GM12874 (cell line): ENCODE data around the gene PROCA1.

Experiments
- CTCF ChIP-seq: IDR thresholded peaks from 2 replicates; pipeline ENCODE4 v1.5.1; 2011; ENCODE audit warnings: low read depth, mild to moderate bottlenecking, control low read depth, low read length, moderate library complexity; ENCODE audit not compliant: insufficient read depth

The PROCA1 gene

GRCh38 chr17:28689011-28689410 is 22.7 kb downstream of the PROCA1 start:
- TF ChIP-seq CTCF: no peak

- no peak for TF ChIP-seq CTCF
These were observed 23.2 kb downstream of the PROCA1 start for GRCh38 chr17:28688481-28688880.

- no peak for TF ChIP-seq CTCF
These were observed 25.4 kb downstream of the PROCA1 start for GRCh38 chr17:28686296-28686695.

GRCh38 chr17:28685366-28685765 is 26.3 kb downstream of the PROCA1 start:
- TF ChIP-seq CTCF: no peak

GRCh38 chr17:28684963-28685362 is 26.7 kb downstream of the PROCA1 start:
- TF ChIP-seq CTCF: no peak

- TF ChIP-seq CTCF: no peak
These were observed 29.0 kb downstream of the PROCA1 start for GRCh38 chr17:28682655-28683054.

- peak; percentile 32; the same call in 1 of the 2 replicates for TF ChIP-seq CTCF
These were observed 35.7 kb downstream of the PROCA1 start for GRCh38 chr17:28675980-28676379.

GRCh38 chr17:28675490-28675889 is 36.2 kb downstream of the PROCA1 start:
- no peak for TF ChIP-seq CTCF
